K562 (cell line): ENCODE results near the gene RITA1. TPM values are rescaled to one million over a fixed set of nuclear protein-coding genes. Genes with fewer than 3 reads are reported as not detected.
A peak's percentile ranks its signal among the peaks of the same experiment; 100 is the strongest.

Experiments
- ATAC-seq: fragments of 200-7000 bp; cut with Tn5 transposase; 3 replicates; pipeline ENCODE4 v1.9.1; 2020; ENCODE audit warnings: moderate library complexity
- BruUV-seq: library from RNA; stranded (reverse); fragments of 400-500 nt; replicated peaks from 2 replicates; lab custom pipeline; 2021; lab: Mats Ljungman, UMichigan
- CTCF ChIA-PET: fragments of 300-600 bp; formaldehyde crosslinking; extraction: SDS; loops from one replicate; lab custom pipeline; 2021; ENCODE audit warnings: low intra/inter-chr PET ratio; lab: Yijun Ruan, JAX
- POLR2A ChIA-PET: fragments of 300-600, 350-650 bp; sonication (Branson Sonifier 250); formaldehyde crosslinking; extraction: SDS; loops from one replicate; lab custom pipeline; 2021; ENCODE audit warnings: antibody characterized with exemption, inconsistent platforms; lab: Yijun Ruan, JAX
- DNase-seq, 4 experiments: peaks; one replicate each; pipeline versions ENCODE4 v3.0.0 to v3.0.0-alpha.2; 2011 to 2018; ENCODE audit warnings: low spot score in 3 of 4, mixed read lengths in 3 of 4; ENCODE audit errors: extremely low read depth in 1 of 4
- FAIRE-seq: peaks from 2 replicates; lab custom pipeline; 2011; peaks lifted over from hg19 to GRCh38; lab: Jason Lieb, UNC
- H2AFZ ChIP-seq: 2 replicates; pipeline ENCODE4 v1.6.0; 2011; ENCODE audit warnings: low read depth, low read length, control low read depth, inconsistent platforms
- H3K27ac ChIP-seq: fragments of 200-600 bp; 3 replicates; pipeline ENCODE4 v1.8.0; 2011; ENCODE audit warnings: low read depth, mild to moderate bottlenecking, control low read depth, inconsistent platforms, low read length, moderate library complexity, mixed read lengths; ENCODE audit errors: extremely low read depth
- H3K27me3 ChIP-seq, 2 experiments: fragments of 300-600 bp in 1 of 2; 2 replicates in 1 of 2; 3 replicates in 1 of 2; pipeline versions ENCODE4 v1.6.0 to v1.8.0; 2011; ENCODE audit warnings: inconsistent platforms in 2 of 2, low read length in 2 of 2, mild to moderate bottlenecking in 1 of 2, mixed read lengths in 1 of 2, moderate library complexity in 1 of 2; ENCODE audit not compliant: control insufficient read depth in 2 of 2, insufficient read depth in 2 of 2
- H3K36me3 ChIP-seq: fragments of 300-600 bp; 3 replicates; pipeline ENCODE4 v1.8.0; 2011; ENCODE audit warnings: mild to moderate bottlenecking, low read length, inconsistent platforms; ENCODE audit not compliant: control insufficient read depth, insufficient read depth
- H3K4me1 ChIP-seq, 2 experiments: fragments of 200-600 bp in 1 of 2; replicated peaks in 1 of 2; 2 replicates in 1 of 2; 3 replicates in 1 of 2; pipeline versions ENCODE4 v1.5.1 to v1.8.0; 2011; ENCODE audit warnings: inconsistent platforms in 2 of 2, low read length in 2 of 2, mild to moderate bottlenecking in 1 of 2, mixed read lengths in 1 of 2, moderate library complexity in 1 of 2; ENCODE audit not compliant: control insufficient read depth in 2 of 2, insufficient read depth in 2 of 2
- H3K4me2 ChIP-seq: 2 replicates; pipeline ENCODE4 v1.6.1; 2011; ENCODE audit warnings: low read length, control low read depth, inconsistent platforms, mixed read lengths; ENCODE audit not compliant: insufficient read depth
- H3K4me3 ChIP-seq: fragments of 200-600 bp; sonication (generic), shearing (Covaris generic); 2 replicates; pipeline ENCODE4 v1.5.1; 2016; ENCODE audit warnings: control low read depth, inconsistent platforms
- H3K79me2 ChIP-seq: fragments of 200-600 bp; 3 replicates; pipeline ENCODE4 v1.8.0; 2011; ENCODE audit warnings: low read length, inconsistent platforms; ENCODE audit not compliant: control insufficient read depth, insufficient read depth
- H3K9ac ChIP-seq, 2 experiments: 2 replicates each; pipeline versions ENCODE4 v1.6.0 to v1.6.1; 2011; ENCODE audit warnings: low read depth in 2 of 2, low read length in 2 of 2, control low read depth in 1 of 2, inconsistent platforms in 1 of 2, mild to moderate bottlenecking in 1 of 2, mixed read lengths in 1 of 2; ENCODE audit not compliant: insufficient read depth in 1 of 2
- H3K9me1 ChIP-seq: one replicate; pipeline ENCODE4 v1.6.0; 2011; ENCODE audit warnings: inconsistent platforms, mild to moderate bottlenecking, low read length, moderate library complexity; ENCODE audit not compliant: control insufficient read depth, insufficient read depth
- H3K9me3 ChIP-seq: replicated peaks from 2 replicates; pipeline ENCODE4 v1.5.1; 2011; ENCODE audit warnings: low read depth, low read length, inconsistent platforms; ENCODE audit not compliant: control insufficient read depth, insufficient read depth
- H4K20me1 ChIP-seq: replicated peaks from 2 replicates; pipeline ENCODE4 v1.6.1; 2011; ENCODE audit warnings: low read length, inconsistent platforms, mixed read lengths; ENCODE audit not compliant: control insufficient read depth, insufficient read depth
- CREBBP ChIP-seq: IDR thresholded peaks from one replicate; pipeline ENCODE4 v1.6.1; 2012; ENCODE audit warnings: low read depth, mild to moderate bottlenecking, control low read depth, inconsistent platforms, low read length
- CSDE1 ChIP-seq, 2 experiments: fragments of 450-650 bp; IDR thresholded peaks; 2 replicates each; pipeline ENCODE4 v1.6.1; 2016; ENCODE audit warnings: mild to moderate bottlenecking in 1 of 2
- CXXC5 ChIP-seq: fragments of 250-450 bp; sonication (Bioruptor Pico); IDR thresholded peaks from 2 replicates; pipeline ENCODE4 v1.8.0; 2022; ENCODE audit warnings: inconsistent platforms, mild to moderate bottlenecking, moderate library complexity
- ETV5 ChIP-seq: sonication (generic); formaldehyde crosslinking; IDR thresholded peaks from 2 replicates; pipeline ENCODE4 v1.4.0; 2020; ENCODE audit warnings: low read depth, mild to moderate bottlenecking, missing genetic modification reagents
- FOXJ3 ChIP-seq: sonication (generic); formaldehyde crosslinking; IDR thresholded peaks from 2 replicates; pipeline ENCODE4 v1.4.0; 2020; ENCODE audit warnings: mild to moderate bottlenecking, missing genetic modification reagents
- IRF2 ChIP-seq: sonication (generic); formaldehyde crosslinking; IDR thresholded peaks from 2 replicates; pipeline ENCODE4 v1.8.1; 2022; ENCODE audit warnings: mild to moderate bottlenecking, missing genetic modification reagents
- NR2F6 ChIP-seq: fragments of 450-650 bp; formaldehyde crosslinking; IDR thresholded peaks from 2 replicates; pipeline ENCODE4 v1.4.0; 2020; ENCODE audit warnings: mild to moderate bottlenecking
- NR3C1 ChIP-seq: sonication (generic); formaldehyde crosslinking; IDR thresholded peaks from 2 replicates; pipeline ENCODE4 v1.8.1; 2022; ENCODE audit warnings: missing genetic modification reagents
- THRAP3 ChIP-seq: fragments of 450-650 bp; IDR thresholded peaks from 2 replicates; pipeline ENCODE4 v1.6.1; 2016; ENCODE audit warnings: mild to moderate bottlenecking, inconsistent platforms, borderline replicate concordance
- WGBS: fragments of 100-300 bp; shearing (Covaris generic); methylation state at CpG from one replicate; pipeline ENCODE4 v1.1.6; 2016; ENCODE audit warnings: low coverage, mixed read lengths; ENCODE audit not compliant: insufficient coverage; ENCODE audit errors: missing lambda C conversion rate; 5-methylcytosine and 5-hydroxymethylcytosine counted together
- in situ Hi-C: fragments of 300-500 bp; cut with MboI; formaldehyde crosslinking; loops from 4 replicates; pipeline ENCODE4 v1.15.0; 2018; ENCODE audit warnings: inconsistent platforms, mixed read lengths
- intact Hi-C: fragments of 100-400 bp; cut with micrococcal nuclease; formaldehyde crosslinking; loops from 2 replicates; pipeline ENCODE4 v1.14.2; 2022
- polyA plus RNA-seq, 8 experiments: library from polyadenylated mRNA; depleted of rRNA in 4 of 8; stranded (reverse) in 5 of 8; unstranded in 3 of 8; fragments of >200 nt; fragmentation: Nextera tagmentation in 2 of 8; fragmentation: Illumina TruSeq in 1 of 8; extraction: Ambion mirVana in 2 of 8; extraction: Trizol in 1 of 8; gene quantifications; 2 replicates each; pipeline versions ENCODE4 v1.2.1 to v1.2.3, GENCODE V29; 2011 to 2014; ENCODE audit warnings: inconsistent platforms in 1 of 8, missing spikeins in 1 of 8
- total RNA-seq, 7 experiments: library from RNA; depleted of rRNA in 6 of 7; stranded (reverse); fragments of >200 nt in 6 of 7; fragmentation: Illumina TruSeq in 2 of 7; extraction: Trizol in 2 of 7; gene quantifications; 2 replicates each; pipeline versions ENCODE4 v1.2.1 to v1.2.3, GENCODE V29; 2011 to 2021; ENCODE audit warnings: low replicate concordance in 1 of 7

Gene RITA1
- total and polyA plus RNA-seq, 9 of the 15 experiments (the other 6 are each of a cell fraction or from before 2014, with no cell fraction given): 2.8 to 40.4 (median 18.0) TPM

DNA sequence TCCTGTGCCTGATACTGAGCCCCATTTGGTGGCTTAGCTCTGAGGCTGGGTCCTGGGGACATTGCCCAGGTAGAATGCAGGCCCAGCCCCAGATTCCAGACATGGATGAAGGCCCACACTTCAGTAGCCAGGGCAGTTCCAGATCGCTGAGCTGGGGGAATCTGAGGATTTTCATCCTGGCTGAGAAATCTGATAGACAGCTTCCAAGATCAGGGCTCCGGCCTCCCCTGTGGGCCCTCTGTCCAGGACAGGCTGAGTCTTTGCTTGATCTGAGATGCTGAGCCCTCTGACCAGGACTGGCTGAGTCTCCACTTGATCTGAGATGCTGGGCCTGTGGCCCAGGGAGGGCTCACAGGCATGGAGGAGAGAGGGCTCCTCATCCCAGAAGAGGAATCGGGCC lies 46.7 kb upstream of the RITA1 start:
- 7% methylated on average over 3 of the region's 3 CpGs for WGBS
- Histone ChIP-seq H3K9me3 (no peaks in the 10 kb centered on the region), H3K9me1 (no peaks in the 10 kb centered on the region), H3K27ac (no peak overlapping the region), H3K4me1 (peaks cover 8 to 23% of the 10 kb centered on the region in 2 experiments), H3K27me3 (no peaks in the 10 kb centered on the region), H3K36me3 (no peaks in the 10 kb centered on the region), H3K4me3 (no peak overlapping the region), H3K9ac (no peak overlapping the region), H4K20me1 (peaks cover 10% of the 10 kb centered on the region), H3K79me2 (no peaks in the 10 kb centered on the region), H3K4me2 (no peak overlapping the region), H2AFZ (no peak overlapping the region)
- no peak for FAIRE-seq
- in situ Hi-C loops (no loop called here), intact Hi-C loops (no loop called here)
- CTCF ChIA-PET: no interaction called here
- POLR2A ChIA-PET: interaction anchor here (1.4 kb wide), 1 partner anchor 19 kb away, joined by 3 read pairs; no protein-coding TSS in a partner anchor
- TF ChIP-seq NR2F6 (CRISPR knock-in tag): no peak
- no peak for TF ChIP-seq NR3C1 (CRISPR knock-in tag)
- no peak for DNase-seq
- BruUV-seq: no TSS peak
- no peak for ATAC-seq

DNA sequence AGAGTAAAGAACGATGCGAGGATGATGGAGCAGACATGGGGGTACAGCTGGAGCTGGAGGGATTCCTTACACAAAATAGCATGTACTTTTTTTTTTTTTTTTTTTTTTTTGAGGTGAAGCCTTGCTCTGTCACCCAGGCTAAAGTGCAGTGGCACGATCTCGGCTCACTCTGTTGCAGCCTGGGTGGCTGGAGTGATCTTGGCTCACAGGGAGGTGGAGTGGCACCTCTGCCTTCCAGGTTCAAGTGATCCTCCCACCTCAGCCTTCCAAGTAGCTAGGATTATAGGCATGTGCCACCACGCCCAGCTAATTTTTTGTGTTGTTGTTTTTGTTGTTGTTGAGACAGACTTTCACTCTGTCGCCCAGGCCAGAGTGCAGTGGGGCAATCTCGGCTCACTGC lies 44.8 kb upstream of the RITA1 start:
- no TSS peak for BruUV-seq
- TF ChIP-seq CSDE1 (IDR thresholded peaks at IDR 0.05) (no peak), ETV5 (CRISPR knock-in tag) (no peak), THRAP3 (no peak), CXXC5 (CRISPR knock-in tag) (no peak), FOXJ3 (CRISPR knock-in tag) (no peak), IRF2 (CRISPR knock-in tag) (no peak), CREBBP (no peak)
- intact Hi-C loops: no loop called here
- DNase-seq (no peak), FAIRE-seq (no peak), ATAC-seq (no peak)
- H3K9me1 ChIP-seq: no peaks in the 10 kb centered on the region
- H3K79me2 ChIP-seq: no peaks in the 10 kb centered on the region
- H2AFZ ChIP-seq: 0 out of 2 replicates have a peak overlapping the region, but pooled peaks have one; percentile 4
- peaks cover 8 to 11% of the 10 kb centered on the region in 2 experiments for H3K4me1 ChIP-seq
- no peak overlapping the region for H3K27ac ChIP-seq
- in situ Hi-C loops: no loop called here
- H3K9ac ChIP-seq: no peak overlapping the region
- H4K20me1 ChIP-seq: peaks cover 10% of the 10 kb centered on the region
- CTCF ChIA-PET: interaction anchor here (0.6 kb wide), 1 partner anchor 562 kb away, joined by 3 read pairs; no protein-coding TSS in a partner anchor
- POLR2A ChIA-PET: interaction anchor here (0.6 kb wide), 1 partner anchor 11 kb away, joined by 3 read pairs; no protein-coding TSS in a partner anchor
- no peak overlapping the region for H3K4me3 ChIP-seq
- no peaks in the 10 kb centered on the region for H3K27me3 ChIP-seq
- no peaks in the 10 kb centered on the region for H3K9me3 ChIP-seq
- no peak overlapping the region for H3K4me2 ChIP-seq
- H3K36me3 ChIP-seq: no peaks in the 10 kb centered on the region
- WGBS: 10% methylated on average over 7 of the region's 7 CpGs
